ENCODE results near the gene PRM3. TPM values are rescaled to one million over a fixed set of nuclear protein-coding genes. Genes with fewer than 3 reads are reported as not detected.

PRM3 gene
- total and polyA plus RNA-seq, 12 donors, result not detected

DNA sequence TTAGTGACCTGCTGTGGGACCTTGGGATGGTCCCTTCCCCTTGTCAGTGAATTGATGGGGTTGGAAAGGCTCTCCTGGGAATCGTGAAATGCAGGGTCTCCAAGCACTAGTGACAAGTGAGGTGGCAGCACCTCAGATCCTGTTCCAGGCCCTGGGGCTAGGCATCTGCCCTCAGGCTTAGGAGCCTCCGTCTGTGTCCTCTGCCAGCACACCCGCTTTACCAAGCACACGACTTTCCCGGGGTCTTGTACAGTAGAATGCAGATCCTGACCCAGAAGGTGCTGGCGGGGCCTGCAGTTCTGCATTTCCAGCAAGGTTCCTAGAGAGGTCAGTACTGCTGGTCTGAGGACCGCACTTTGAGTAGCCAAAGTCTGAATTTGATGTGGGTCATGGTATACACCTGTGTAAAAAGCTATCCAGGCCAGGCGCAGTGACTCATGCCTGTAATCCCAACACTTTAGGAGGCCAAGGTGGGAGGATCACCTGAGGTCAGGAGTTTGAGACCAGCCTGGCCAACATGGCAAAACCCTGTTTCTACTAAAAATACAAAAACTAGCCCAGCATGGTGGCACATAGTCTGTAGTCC, 41.0 kb upstream of the PRM3 start:
- no peak for DNase-seq
- WGBS, 2 donors, result 94 to 97% methylated on average over 8 of the region's 8 CpGs
- Histone ChIP-seq H3K27me3 (no peaks in the 10 kb centered on the region), H3K4me1 (peaks cover 0 to 33% (median 4%) of the 10 kb centered on the region in 9 donors), H3K4me3 (no peak overlapping the region), H3K36me3 (no peaks in the 10 kb centered on the region), H3K9me3 (no peaks in the 10 kb centered on the region), H3K27ac (no peak overlapping the region)
- intact Hi-C loops (cut with DNase I), result no loop called here
- ATAC-seq, result no peak
- TF ChIP-seq CTCF (IDR thresholded peaks at IDR 0.05), result no peak

GRCh38 chr16:11313493-11314308, 40.3 kb upstream of the PRM3 start:
- DNase-seq, result no peak
- Histone ChIP-seq H3K4me1 (peaks cover 0 to 39% (median 4%) of the 10 kb centered on the region in 9 donors), H3K36me3 (no peaks in the 10 kb centered on the region), H3K9me3 (no peaks in the 10 kb centered on the region), H3K27ac (no peak overlapping the region), H3K4me3 (no peak overlapping the region), H3K27me3 (no peaks in the 10 kb centered on the region)
- WGBS, 2 donors, result 96 to 97% methylated on average over 9 of the region's 9 CpGs
- no peak for ATAC-seq
- TF ChIP-seq CTCF (IDR thresholded peaks at IDR 0.05), result no peak
- intact Hi-C loops (cut with DNase I), result no loop called here

- H3K9me3 ChIP-seq, result no peaks in the 10 kb centered on the region
- no peaks in the 10 kb centered on the region for H3K36me3 ChIP-seq
- 67 to 76% methylated on average over 8 of the region's 8 CpGs for WGBS, 2 donors
- no peak overlapping the region for H3K4me3 ChIP-seq
- peaks cover 0 to 47% (median 4%) of the 10 kb centered on the region in 9 donors for H3K4me1 ChIP-seq
- H3K27ac ChIP-seq, result no peak overlapping the region
- no peak for TF ChIP-seq CTCF (IDR thresholded peaks at IDR 0.05)
- DNase-seq (no peak), ATAC-seq (peak in 2 of 8 donors; percentile 36 to 40)
- intact Hi-C loops (cut with DNase I), result no loop called here
- no peaks in the 10 kb centered on the region for H3K27me3 ChIP-seq
Observed at GRCh38 chr16:11312718-11313492, 39.5 kb upstream of the PRM3 start.

GRCh38 chr16:11310997-11311561, 37.6 kb upstream of the PRM3 start:
- no peaks in the 10 kb centered on the region for H3K27me3 ChIP-seq

More at GRCh38 chr16:11310997-11311561, 37.6 kb upstream of the PRM3 start:
- 74 to 75% methylated on average over 10 of the region's 10 CpGs for WGBS, 2 donors
- H3K9me3 ChIP-seq, result no peaks in the 10 kb centered on the region
- no peak overlapping the region for H3K4me3 ChIP-seq
- no peak for TF ChIP-seq CTCF (IDR thresholded peaks at IDR 0.05)
- peak overlapping the region in 6 of 10 donors; percentile 10 to 75 (median 46) for H3K27ac ChIP-seq
- DNase-seq (no peak), ATAC-seq (no peak)
- no peaks in the 10 kb centered on the region for H3K36me3 ChIP-seq
- peaks cover 0 to 55% (median 4%) of the 10 kb centered on the region in 9 donors for H3K4me1 ChIP-seq
- intact Hi-C loops (cut with DNase I), result no loop called here

Measured in heart right ventricle (tissue), 16 donors.